HG03457 (cell line): ENCODE measurements around the gene ACP5.
"Not testable (repeated sequence)": the region's sequence is repeated elsewhere in the genome, so short reads cannot be mapped to it uniquely, and the experiment has no call there.

ENCODE experiments used
- ATAC-seq: cut with Tn5 transposase; IDR thresholded peaks from one replicate; pipeline ENCODE4 v1.9.1; 2021; ENCODE audit warnings: moderate number of reproducible peaks; ENCODE audit not compliant: unreplicated experiment

ACP5 gene

DNA sequence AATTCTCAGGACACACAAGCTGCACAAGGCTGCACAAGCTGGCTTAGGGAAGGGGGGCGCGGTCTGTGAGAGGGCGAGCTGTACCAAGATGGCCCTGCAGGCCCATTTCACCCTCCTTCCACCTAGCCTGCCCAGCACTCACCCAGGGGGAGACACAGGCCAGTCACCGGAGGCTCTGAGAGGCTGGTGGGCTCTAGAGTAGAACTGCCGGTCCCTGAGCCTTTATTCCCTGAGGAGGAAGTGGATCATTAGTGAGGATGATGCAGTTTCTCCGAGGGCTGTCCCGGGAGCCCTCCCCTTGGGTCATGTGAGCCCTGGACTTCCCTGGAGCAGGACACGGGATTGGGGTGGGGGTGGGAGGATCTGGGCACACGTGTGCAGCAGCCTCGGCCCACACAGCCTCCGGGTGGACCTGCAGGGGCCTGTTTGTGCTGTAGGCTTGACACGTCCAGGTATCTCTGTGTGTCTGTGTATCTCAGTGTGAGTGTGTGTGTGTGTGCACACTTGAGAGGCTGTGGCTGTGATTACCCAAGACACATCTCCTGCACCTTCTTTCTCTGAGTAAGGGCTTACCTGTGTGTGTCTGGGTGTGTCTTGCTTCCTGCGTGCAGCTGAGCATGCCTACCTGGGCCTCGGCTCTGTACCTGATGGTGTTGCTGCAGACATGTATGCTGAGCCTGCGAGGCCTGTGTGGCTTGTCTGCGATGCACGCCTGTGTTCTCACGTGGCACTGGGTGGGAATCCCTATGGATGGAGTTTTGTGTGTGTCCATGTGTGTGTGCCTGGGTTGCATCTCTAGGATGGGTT is at the start of gene ACP5:
TSS of gene ACP5 (minus strand) at position 195 of the 807 bp plus-strand sequence. CDS start 328 bp downstream, outside the sequence.
- ATAC-seq = no peak

DNA sequence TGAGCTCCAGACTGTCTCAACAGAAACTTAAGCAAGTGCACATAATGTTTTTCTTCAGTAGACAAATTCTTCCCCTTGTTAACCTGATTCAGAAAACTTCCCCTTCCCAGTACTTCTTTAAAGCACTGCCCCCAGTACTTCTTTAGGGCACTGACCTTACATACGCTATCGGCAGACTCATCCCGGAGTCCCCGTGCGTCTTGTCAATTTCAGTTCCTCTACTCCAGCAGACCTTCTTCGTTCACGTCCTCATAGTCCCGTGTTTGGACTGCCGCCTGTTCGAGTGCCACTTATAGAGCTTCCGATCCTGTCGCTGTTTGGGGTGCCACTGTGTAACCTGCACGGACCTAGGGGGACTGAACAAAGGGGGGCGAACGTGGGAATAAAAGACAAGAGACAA is 48.8 kb upstream of the ACP5 start:
- ATAC-seq = no peak

DNA sequence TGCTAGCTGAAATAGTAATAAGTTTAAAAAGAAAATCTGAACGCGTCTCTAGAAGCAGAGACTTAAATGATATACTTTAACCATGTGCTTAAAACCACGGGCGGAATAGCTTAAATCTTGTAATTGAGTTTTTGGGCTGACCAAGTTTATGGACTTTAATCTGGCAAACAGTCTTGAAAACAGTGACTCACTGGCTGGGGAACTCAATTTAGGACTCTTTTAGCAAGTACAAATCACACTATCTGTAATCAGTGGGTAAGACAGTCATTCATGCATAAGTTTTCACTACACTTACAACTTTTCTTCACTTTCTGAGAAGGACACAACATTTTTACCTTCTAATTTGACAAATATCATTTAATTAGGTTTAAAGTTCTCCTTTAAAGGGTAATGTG is 46.6 kb upstream of the ACP5 start:
- ATAC-seq = no peak

DNA sequence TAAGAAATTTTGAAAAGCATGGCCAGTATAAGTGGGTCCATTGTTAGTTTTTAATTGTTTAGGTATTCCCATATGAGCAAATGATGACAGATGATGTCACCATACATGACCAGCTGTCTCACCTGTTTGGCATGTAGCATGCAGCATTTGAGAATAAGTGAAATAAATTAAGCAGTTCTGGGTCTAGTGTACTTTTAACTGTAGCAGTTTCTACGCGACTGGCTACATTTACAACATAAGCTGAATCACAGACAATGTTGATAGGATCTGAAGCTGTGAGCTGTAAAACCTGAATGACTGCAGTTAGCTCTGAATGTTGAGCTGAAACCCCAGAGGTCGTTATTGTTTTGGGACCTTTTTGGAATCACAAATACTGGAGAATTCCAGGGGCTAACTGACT is 45.0 kb upstream of the ACP5 start:
- ATAC-seq = not testable (repeated sequence)

DNA sequence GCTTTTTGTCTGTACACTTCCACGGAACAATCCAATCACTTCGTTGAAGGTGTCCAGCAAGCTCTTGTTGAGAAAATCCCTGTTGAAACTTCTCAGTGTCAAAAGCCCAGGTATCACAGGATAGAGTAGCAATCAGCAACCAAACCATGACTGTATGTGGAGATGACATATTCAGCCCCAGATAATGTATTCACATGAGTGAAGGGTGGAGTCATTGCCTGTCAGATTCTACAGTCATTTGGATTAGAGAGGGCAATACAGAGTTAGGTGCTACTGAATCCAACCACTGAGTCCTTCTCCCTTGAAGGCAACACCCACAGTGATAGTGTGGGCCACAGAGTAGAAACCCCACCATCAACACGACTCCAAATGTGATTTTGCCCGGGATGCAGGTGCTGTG is 43.1 kb upstream of the ACP5 start:
- no peak for ATAC-seq

DNA sequence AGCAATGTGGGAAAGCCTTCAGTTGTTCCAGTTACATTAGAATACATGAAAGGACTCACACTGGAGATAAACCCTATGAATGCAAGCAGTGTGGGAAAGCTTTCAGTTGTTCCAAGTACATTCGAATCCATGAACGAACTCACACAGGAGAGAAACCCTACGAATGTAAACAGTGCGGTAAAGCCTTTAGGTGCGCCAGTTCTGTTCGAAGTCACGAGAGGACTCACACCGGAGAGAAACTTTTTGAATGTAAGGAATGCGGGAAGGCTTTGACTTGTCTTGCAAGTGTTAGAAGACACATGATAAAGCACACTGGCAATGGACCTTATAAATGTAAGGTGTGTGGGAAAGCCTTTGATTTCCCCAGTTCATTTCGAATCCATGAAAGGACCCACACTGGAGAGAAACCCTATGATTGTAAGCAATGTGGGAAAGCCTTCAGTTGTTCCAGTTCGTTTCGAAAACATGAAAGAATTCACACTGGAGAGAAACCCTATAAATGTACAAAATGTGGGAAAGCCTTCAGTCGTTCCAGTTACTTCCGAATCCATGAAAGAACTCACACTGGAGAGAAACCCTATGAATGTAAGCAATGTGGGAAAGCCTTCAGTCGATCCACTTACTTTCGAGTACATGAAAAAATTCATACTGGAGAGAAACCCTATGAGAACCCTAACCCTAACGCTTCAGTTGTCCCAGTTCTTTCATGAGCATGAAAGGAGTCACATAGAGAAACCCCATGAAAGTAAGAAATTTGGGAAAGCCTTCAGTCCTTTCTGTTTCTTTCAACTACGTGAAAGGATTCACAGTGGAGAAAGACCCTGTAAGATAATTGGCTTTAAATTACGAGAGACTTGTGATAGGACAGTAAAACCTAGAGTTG is 40.0 kb upstream of the ACP5 start:
- ATAC-seq = no peak

DNA sequence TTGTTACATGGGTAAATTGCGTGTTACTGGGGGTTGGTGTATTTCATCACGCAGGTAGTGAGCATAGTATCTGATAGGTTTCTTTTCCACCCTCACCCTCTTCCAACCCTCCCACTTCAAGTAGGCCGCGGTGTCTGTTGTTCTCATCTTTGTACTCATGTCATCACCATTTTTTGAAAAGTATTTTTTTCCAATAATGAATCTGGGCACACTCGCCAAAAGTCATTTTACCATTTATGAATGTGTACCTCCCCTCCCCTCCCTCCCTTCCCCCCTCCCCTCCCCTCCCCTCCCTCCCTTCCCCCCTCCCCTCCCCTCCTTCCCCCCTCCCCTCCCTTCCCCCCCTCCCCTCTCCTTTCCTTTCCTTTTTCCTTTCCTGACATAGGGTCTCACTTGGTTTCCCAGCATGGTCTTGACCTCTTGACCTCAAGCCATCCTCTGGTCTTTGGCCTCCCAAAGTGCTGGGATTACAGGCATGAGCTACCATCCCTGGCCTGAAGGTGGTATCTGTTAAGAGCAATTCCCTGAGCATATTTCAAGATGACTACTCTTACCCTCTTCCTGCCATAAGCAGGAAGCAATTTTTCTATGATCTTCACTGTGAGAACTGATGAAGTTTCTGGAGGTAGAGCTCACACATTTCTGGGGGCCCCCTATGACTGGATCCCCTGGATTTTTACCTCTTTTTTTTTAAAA is 35.5 kb upstream of the ACP5 start:
- ATAC-seq = no peak

DNA sequence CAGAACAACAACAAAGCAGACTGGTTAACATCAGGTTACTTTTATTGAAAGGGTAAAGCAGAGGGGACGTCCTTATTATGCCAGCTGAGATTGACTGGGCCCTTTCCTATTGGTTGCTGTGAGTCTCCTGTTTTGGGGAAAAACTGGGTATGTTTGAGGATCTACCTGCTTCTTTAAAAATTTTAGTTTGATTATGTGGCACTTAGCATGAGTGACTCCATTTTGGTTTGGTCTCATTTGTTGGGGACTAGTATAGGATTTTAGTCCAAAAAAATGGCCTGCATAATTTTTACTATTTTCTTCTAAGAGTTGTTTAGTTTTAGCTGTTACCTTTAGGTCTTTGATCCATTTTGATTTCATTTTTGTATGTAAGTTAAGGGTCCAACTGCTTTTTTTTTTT is 34.3 kb upstream of the ACP5 start:
- ATAC-seq = no peak

DNA sequence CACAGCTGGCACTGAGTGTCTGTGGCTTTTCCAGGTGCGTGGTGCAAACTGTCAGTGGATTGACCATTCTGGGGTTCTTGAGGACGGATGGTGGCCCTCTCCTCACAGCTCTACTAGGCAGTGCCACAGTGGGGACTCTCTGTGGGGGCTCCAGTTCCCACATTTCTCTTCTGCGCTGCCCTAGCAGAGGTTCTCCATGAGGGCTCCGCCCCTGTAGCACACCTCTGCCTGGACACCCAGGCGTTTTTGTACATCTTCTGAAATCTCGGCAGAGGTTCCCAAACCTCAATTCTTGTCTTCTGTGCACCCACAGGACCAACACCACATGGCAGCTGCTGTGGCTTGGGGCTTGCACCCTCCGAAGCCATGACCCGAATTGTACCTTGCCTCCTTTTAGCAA is 29.0 kb upstream of the ACP5 start:
- ATAC-seq = no peak

DNA sequence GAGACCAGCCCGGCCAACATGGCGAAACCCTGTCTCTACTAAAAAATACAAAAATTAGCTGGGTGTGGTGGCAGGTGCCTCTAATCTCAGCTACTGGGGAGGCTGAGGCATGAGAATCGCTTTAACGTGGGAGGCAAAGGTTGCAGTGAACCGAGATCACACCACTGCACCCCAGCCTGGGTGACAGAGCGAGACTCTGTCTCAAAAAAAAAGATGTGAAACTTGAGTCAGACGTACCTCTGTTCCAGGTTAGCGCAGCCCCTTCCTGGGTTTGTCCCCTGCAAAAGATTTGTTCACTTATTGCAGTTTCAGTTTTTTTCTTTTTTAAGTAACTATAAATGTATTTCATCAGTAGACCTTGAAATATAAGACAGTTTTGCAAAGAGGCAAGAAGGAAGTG is 22.3 kb upstream of the ACP5 start:
- not testable (repeated sequence) for ATAC-seq

DNA sequence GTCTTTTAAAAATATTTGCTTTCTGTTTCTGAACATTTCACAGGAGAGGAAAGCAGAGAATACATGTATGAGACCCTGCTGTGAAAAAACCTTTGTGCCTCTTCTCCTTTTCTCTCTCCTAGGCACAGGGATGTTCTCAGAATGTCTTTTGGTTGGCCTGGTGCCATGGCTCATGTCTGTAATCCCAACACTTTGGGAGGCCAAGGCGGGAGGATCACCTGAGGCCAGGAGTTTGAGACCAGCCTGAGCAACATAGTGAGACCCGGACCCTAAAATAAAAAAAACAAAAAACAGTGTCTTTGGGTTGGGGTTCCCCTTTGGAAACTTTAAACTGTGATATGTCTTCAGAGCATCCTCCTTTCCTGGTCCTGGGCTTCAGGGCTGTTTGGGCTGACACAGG is 21.3 kb upstream of the ACP5 start:
- ATAC-seq = no peak

DNA sequence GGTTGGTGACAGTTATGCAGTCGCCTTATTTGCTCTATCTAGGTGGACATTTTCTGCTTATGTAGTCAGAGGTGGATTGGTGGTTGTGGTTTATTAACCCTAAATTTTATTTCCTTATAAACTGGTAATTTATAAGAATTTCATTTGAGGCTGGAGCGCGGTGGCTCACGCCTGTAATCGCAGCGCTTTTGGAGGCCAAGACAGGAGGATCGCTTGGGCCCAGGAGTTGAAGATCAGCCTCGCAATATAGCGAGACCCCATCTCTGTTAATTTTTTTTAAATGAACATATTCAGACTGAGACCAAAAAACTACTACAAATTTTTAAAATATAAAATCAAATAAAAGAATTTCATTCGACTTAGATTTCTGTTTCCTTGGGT is 20.6 kb upstream of the ACP5 start:
- no peak for ATAC-seq

DNA sequence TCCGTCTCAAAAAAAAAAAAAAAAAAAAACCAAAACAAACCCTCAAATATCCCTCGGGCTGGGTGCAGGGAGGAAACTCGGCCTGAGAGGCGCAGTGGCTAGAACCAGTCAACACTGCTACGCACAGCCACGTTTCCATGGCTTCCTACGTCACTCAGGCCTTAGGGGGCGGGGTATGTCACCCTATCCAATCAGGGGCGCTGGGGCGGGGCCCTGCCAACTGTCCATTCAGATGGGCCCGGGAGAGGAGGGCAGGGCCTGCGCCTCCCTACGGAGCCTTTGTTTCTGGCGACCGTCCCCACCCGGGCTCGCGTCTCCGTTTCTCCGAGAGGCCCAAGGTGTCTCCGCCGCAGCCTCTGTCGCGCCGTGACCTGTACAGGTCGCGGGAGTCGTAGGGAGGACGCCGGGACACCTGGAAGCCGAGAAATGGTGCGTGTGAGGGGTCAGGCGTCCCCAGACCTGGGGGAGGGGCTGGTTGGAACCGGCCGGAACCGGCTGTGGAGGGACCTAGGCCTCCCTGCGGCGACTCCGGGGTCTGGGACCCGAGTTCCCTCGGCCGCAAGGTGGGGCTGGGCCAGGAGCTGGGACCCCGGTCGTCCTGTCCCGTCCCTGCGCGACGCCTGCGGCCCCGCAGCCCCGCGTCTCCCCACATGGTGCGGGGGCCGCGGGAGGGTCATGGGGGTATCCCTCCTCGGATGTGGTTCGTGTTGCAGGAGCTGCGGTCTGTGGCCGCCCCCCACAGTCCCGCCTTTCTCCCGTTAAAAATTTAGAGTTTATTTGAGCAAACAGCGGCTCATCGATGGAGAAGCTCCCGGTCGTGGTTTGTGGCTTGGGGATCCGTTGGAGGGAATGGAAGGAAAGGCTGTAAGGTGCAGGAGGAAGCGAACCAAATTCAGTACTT is 20.0 kb upstream of the ACP5 start, which contains the start of gene ZNF627:
TSS of gene ZNF627 (plus strand) at position 282 of the 901 bp plus-strand sequence. CDS start at position 427, 145 bp downstream.
- ATAC-seq = peak; percentile 91

DNA sequence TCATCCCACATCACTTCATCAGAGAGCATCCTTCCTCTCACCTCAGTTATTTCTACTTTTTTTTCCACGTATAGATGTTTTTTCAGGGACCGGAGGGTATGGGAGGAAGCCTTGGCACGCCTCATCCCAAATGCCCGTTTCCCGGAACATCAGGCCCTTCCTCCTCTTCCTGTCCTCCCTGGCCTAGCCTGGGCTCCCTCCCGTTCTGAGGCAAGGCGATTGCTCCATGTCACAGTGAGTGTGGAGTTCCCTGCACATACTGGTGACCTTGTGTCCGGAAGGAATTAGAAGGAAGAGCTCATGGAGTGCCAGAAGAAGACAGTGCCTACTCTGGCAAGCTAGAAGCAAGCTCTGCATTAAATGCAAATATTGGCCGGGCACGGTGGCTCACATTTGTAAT is 18.7 kb upstream of the ACP5 start:
- no peak for ATAC-seq

DNA sequence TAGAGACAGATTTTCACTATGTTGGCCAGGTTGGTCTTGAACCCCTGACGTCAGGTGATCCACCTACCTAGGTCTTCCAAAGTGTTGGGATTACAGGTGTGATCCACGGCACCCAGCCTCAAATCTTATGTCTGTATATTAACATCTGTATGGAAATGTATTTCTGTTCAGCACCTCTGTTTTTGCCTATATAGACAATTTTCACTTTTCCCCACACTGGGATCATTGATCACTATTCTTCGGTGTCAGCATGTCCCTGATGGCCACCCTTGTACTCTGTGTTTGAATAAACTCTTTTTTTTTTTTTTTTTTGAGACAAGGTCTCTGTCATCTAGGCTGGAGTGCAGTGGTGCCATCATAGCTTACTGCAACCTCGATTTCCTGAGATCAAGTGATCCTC is 16.6 kb upstream of the ACP5 start:
- ATAC-seq = no peak

DNA sequence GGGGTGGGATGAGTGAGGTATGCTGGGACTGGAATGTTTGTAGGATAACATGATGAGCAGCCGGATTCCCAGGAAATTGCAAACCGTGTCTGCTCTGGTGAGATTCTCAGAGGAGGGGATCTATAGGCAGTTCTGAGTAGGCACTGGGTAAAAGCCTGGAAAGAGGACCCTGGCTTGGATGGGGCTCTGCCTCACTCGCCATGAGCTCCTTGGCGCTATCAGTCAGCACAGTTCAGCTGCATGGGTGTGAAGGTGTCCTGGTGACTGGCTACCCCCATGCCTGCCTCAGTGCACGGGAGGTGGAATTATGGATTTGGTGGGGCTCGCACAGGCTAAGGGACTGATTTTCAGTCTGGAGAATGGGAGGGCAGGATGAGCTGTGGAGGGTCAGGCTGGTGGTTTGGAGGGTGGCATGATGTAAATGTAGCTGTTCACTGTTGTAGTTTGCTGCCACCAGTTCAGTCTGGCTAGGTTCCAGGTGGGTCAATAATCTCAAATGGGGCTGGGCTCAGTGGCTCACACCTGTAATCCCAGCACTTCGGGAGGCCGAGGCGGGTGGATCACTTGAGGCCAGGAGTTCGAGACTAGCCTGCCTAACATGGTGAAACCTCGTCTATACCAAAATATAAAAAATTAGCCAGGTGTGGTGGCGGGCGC is 10.7 kb upstream of the ACP5 start:
- ATAC-seq = no peak

DNA sequence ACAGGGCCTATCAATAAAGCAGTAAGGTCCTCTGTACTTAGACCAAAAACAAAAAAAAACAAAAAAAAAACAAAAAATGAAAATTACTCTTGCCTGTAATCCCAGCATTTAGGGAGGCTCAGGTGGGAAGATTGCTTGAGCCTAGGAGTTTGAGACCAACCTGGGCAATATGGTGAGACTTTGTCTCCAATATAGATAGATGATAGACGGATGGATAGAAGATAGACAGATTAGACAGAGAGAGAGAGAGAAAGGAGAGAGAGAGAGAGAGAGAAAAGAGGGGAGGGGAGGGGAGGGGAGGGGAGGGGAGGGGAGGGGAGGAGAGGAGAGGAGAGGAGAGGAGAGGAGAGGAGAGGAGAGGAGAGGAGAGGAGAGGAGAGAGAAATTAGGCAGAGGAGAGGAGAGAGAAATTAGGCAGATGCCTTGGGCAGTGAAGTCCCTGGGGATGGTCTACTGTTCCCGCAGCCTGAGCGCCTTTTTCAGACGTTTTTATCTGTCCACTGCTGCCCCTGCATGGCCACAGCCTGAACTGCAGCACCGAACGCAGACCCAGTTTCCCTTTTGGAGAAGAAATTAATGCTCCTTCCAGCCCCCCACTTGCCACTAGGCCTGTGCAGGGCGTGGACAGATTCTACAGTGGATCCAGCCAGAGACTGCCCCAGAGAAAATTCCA is 10.0 kb upstream of the ACP5 start:
- ATAC-seq = no peak

DNA sequence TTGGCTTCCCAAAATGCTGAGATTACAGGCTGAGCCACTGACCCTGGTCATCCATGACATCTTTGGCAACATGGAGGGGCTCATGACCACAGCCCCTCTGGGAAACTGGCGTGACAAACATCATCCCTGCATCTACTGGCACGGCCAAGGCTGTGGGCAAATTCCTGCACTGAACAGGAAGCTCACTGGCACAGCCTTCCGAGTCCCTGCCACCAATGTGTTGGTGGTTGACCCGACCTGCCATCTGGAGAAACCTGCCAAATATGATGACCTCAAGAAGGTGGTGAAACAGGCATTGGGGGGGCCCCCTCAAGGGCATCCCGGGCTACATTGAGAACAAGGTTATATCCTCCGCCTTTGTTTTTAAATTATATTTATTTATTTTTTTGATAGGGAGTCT is 8.9 kb upstream of the ACP5 start:
- no peak for ATAC-seq

DNA sequence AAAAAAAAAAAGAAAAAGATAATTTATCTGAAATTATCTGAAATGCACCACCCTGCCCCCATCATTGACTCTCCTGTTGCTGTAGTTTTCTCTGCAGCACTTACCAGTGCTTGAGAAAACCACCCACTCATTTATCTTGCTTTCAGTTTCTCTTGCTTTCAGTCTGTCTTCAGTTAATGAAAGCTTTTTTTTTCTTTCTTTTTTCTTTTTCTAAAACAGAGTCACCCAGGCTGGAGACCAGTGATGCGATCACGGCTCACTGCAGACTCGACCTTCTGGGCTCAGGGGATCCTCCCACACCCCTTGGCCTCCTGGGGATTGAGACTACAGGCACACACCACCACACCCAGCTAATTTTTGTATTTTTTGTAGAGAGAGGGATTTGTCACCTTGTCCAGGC is 4.3 kb upstream of the ACP5 start:
- peak; percentile 61 for ATAC-seq
